GM18870 (cell line): ENCODE data around the gene ABCG2.

Experiments
- ATAC-seq: cut with Tn5 transposase; IDR thresholded peaks from one replicate; pipeline ENCODE4 v1.9.1; 2021; ENCODE audit warnings: moderate library complexity; ENCODE audit not compliant: unreplicated experiment

The ABCG2 gene

GRCh38 chr4:88158489-88159228, at the start of gene ABCG2:
Gene ABCG2, minus strand, starts transcription at chr4:88158639. Its CDS starts 18,644 bp downstream, at chr4:88139995.
- ATAC-seq, result peak; percentile 37

GRCh38 chr4:88208156-88208555, 49.7 kb upstream of the ABCG2 start:
- no peak for ATAC-seq

GRCh38 chr4:88207171-88207570, 48.7 kb upstream of the ABCG2 start:
- ATAC-seq, result no peak

- ATAC-seq, result no peak
These were observed 46.4 kb upstream of the ABCG2 start for GRCh38 chr4:88204882-88205281.

GRCh38 chr4:88202443-88202842, 44.0 kb upstream of the ABCG2 start:
- no peak for ATAC-seq

GRCh38 chr4:88200186-88200585, 41.7 kb upstream of the ABCG2 start:
- no peak for ATAC-seq

GRCh38 chr4:88196523-88197185, 38.2 kb upstream of the ABCG2 start:
- ATAC-seq, result no peak

- no peak for ATAC-seq
These were observed 37.5 kb upstream of the ABCG2 start for GRCh38 chr4:88196013-88196365.

- no peak for ATAC-seq
These were observed 37.0 kb upstream of the ABCG2 start for GRCh38 chr4:88195328-88196012.

GRCh38 chr4:88191404-88191803, 33.0 kb upstream of the ABCG2 start:
- ATAC-seq, result no peak

- ATAC-seq, result no peak
These were observed 31.6 kb upstream of the ABCG2 start for GRCh38 chr4:88189881-88190585.

GRCh38 chr4:88189418-88189738, 30.9 kb upstream of the ABCG2 start:
- no peak for ATAC-seq

- ATAC-seq, result no peak
These were observed 30.4 kb upstream of the ABCG2 start for GRCh38 chr4:88188738-88189417.

GRCh38 chr4:88187766-88188165, 29.3 kb upstream of the ABCG2 start:
- no peak for ATAC-seq

GRCh38 chr4:88185906-88186305, 27.5 kb upstream of the ABCG2 start:
- no peak for ATAC-seq

- no peak for ATAC-seq
These were observed 20.8 kb upstream of the ABCG2 start for GRCh38 chr4:88179261-88179660.

- no peak for ATAC-seq
These were observed 20.3 kb upstream of the ABCG2 start for GRCh38 chr4:88178626-88179231.

- no peak for ATAC-seq
These were observed 19.7 kb upstream of the ABCG2 start for GRCh38 chr4:88177983-88178625.

GRCh38 chr4:88172987-88173386, 14.5 kb upstream of the ABCG2 start:
- no peak for ATAC-seq

- ATAC-seq, result no peak
These were observed 12.8 kb upstream of the ABCG2 start for GRCh38 chr4:88171206-88171605.
